ENCODE measurements around the gene SH2D3A. TPM values are rescaled to one million over a fixed set of nuclear protein-coding genes. Genes with fewer than 3 reads are reported as not detected.
"Not testable (repeated sequence)": the region's sequence is repeated elsewhere in the genome, so short reads cannot be mapped to it uniquely, and the experiment has no call there.

SH2D3A gene
- total RNA-seq, 2 donors from 2014 or later: 34.2 to 44.3 TPM

- no peak overlapping the region for H3K27ac ChIP-seq
- H3K9me3 ChIP-seq: no peaks in the 10 kb centered on the region
- no peaks in the 10 kb centered on the region for H3K36me3 ChIP-seq
- DNase-seq: no peak
- intact Hi-C loops (cut with DNase I): no loop called here
- H3K4me3 ChIP-seq: no peak overlapping the region
- no peaks in the 10 kb centered on the region for H3K4me1 ChIP-seq
- no peaks in the 10 kb centered on the region for H3K27me3 ChIP-seq
- no peak overlapping the region for H3K9ac ChIP-seq (ENCODE audit: low read depth in 2 of 2, low read length in 2 of 2)
- no peak for TF ChIP-seq CTCF (IDR thresholded peaks at IDR 0.05)
Measured at GRCh38 chr19:6711078-6711361, 56.2 kb downstream of the SH2D3A start.

GRCh38 chr19:6710273-6711077, 56.8 kb downstream of the SH2D3A start:
- H3K27me3 ChIP-seq: no peaks in the 10 kb centered on the region
- H3K36me3 ChIP-seq: no peaks in the 10 kb centered on the region
- no peak for TF ChIP-seq CTCF (IDR thresholded peaks at IDR 0.05)
- no peak overlapping the region for H3K9ac ChIP-seq (ENCODE audit: low read depth in 2 of 2, low read length in 2 of 2)
- H3K4me3 ChIP-seq: no peak overlapping the region
- H3K27ac ChIP-seq: no peak overlapping the region
- intact Hi-C loops (cut with DNase I): no loop called here
- H3K4me1 ChIP-seq: no peaks in the 10 kb centered on the region
- DNase-seq: no peak
- no peaks in the 10 kb centered on the region for H3K9me3 ChIP-seq

GRCh38 chr19:6709549-6709948, 57.7 kb downstream of the SH2D3A start:
- H3K9ac ChIP-seq (ENCODE audit: low read depth in 2 of 2, low read length in 2 of 2): no peak overlapping the region
- TF ChIP-seq CTCF (IDR thresholded peaks at IDR 0.05): no peak
- no peaks in the 10 kb centered on the region for H3K9me3 ChIP-seq
- H3K36me3 ChIP-seq: no peaks in the 10 kb centered on the region
- H3K27me3 ChIP-seq: no peaks in the 10 kb centered on the region
- H3K4me3 ChIP-seq: no peak overlapping the region
- intact Hi-C loops (cut with DNase I): no loop called here
- H3K4me1 ChIP-seq: no peaks in the 10 kb centered on the region
- DNase-seq: no peak
- no peak overlapping the region for H3K27ac ChIP-seq

- H3K4me3 ChIP-seq; H3K9me3 ChIP-seq; H3K4me1 ChIP-seq; intact Hi-C loops (cut with DNase I); H3K27ac ChIP-seq; H3K27me3 ChIP-seq; H3K9ac ChIP-seq (ENCODE audit: low read depth in 2 of 2, low read length in 2 of 2); H3K36me3 ChIP-seq; DNase-seq: not testable (repeated sequence)
Measured at GRCh38 chr19:6708913-6709312, 58.3 kb downstream of the SH2D3A start.

GRCh38 chr19:6708346-6708745, 58.9 kb downstream of the SH2D3A start:
- no peak for DNase-seq
- no peak for TF ChIP-seq CTCF (IDR thresholded peaks at IDR 0.05)

GRCh38 chr19:6707658-6708018, 59.6 kb downstream of the SH2D3A start:
- Histone ChIP-seq H3K27ac (no peak overlapping the region), H3K9ac (ENCODE audit: low read depth in 2 of 2, low read length in 2 of 2) (no peak overlapping the region), H3K9me3 (no peaks in the 10 kb centered on the region), H3K36me3 (no peaks in the 10 kb centered on the region), H3K4me3 (no peak overlapping the region), H3K27me3 (no peaks in the 10 kb centered on the region), H3K4me1 (no peaks in the 10 kb centered on the region)
- DNase-seq: no peak
- intact Hi-C loops (cut with DNase I): no loop called here
- TF ChIP-seq CTCF (IDR thresholded peaks at IDR 0.05): no peak

More at GRCh38 chr19:6708346-6708745, 58.9 kb downstream of the SH2D3A start:
- H3K4me3 ChIP-seq: no peak overlapping the region
- H3K9ac ChIP-seq (ENCODE audit: low read depth in 2 of 2, low read length in 2 of 2): no peak overlapping the region
- H3K4me1 ChIP-seq: no peaks in the 10 kb centered on the region
- intact Hi-C loops (cut with DNase I): no loop called here
- no peak overlapping the region for H3K27ac ChIP-seq
- H3K9me3 ChIP-seq: no peaks in the 10 kb centered on the region
- H3K36me3 ChIP-seq: no peaks in the 10 kb centered on the region
- no peaks in the 10 kb centered on the region for H3K27me3 ChIP-seq
